HepG2 (cell line): ENCODE measurements around the gene NUDT17. TPM values are rescaled to one million over a fixed set of nuclear protein-coding genes. Genes with fewer than 3 reads are reported as not detected.
A peak's percentile ranks its signal among the peaks of the same experiment; 100 is the strongest.

Experiments
- AGO2 ChIP-seq: fragments of 200-400 bp; formaldehyde crosslinking; optimal IDR thresholded peaks from 2 replicates; pipeline ENCODE3; 2017; ENCODE audit warnings: mild to moderate bottlenecking, low read depth, low read length, moderate library complexity
- BRF2 ChIP-seq: sonication (generic); formaldehyde crosslinking; IDR thresholded peaks from 2 replicates; pipeline ENCODE4 v1.8.1; 2022; ENCODE audit warnings: mild to moderate bottlenecking, missing genetic modification reagents
- HMG20B ChIP-seq: conservative IDR thresholded peaks from 2 replicates; pipeline ENCODE4 v1.6.1; 2016; ENCODE audit warnings: missing genetic modification reagents, missing compliant biosample characterization
- KLF12 ChIP-seq: sonication (generic); formaldehyde crosslinking; IDR thresholded peaks from 2 replicates; pipeline ENCODE4 v1.4.0; 2020; ENCODE audit warnings: missing genetic modification reagents, borderline replicate concordance
- KMT2A ChIP-seq: sonication (generic); formaldehyde crosslinking; IDR thresholded peaks from 2 replicates; pipeline ENCODE4 v1.4.0; 2020; ENCODE audit warnings: missing genetic modification reagents
- MLLT10 ChIP-seq: sonication (generic); formaldehyde crosslinking; IDR thresholded peaks from 2 replicates; pipeline ENCODE4 v1.4.0; 2020; ENCODE audit warnings: missing genetic modification reagents
- NONO ChIP-seq, 2 experiments: fragments of 450-650 bp in 1 of 2; sonication (generic) in 1 of 2; formaldehyde crosslinking in 1 of 2; IDR thresholded peaks in 1 of 2; conservative IDR thresholded peaks in 1 of 2; 2 replicates each; pipeline versions ENCODE4 v1.6.1 to v1.8.0; 2017 to 2022; ENCODE audit warnings: mild to moderate bottlenecking in 1 of 2, missing genetic modification reagents in 1 of 2, moderate library complexity in 1 of 2
- NR3C1 ChIP-seq: sonication (generic); formaldehyde crosslinking; IDR thresholded peaks from 2 replicates; pipeline ENCODE4 v1.4.0; 2020; ENCODE audit warnings: missing genetic modification reagents
- PCBP2 ChIP-seq: fragments of 200-400 bp; formaldehyde crosslinking; optimal IDR thresholded peaks from 2 replicates; pipeline ENCODE3; 2018; ENCODE audit warnings: low read length, low read depth; ENCODE audit not compliant: poor library complexity, severe bottlenecking
- RNF2 ChIP-seq: fragments of 450-650 bp; conservative IDR thresholded peaks from 2 replicates; pipeline ENCODE4 v1.6.1; 2016; ENCODE audit warnings: low read depth
- SOX6 ChIP-seq, 2 experiments: fragments of 450-650 bp in 1 of 2; sonication (generic) in 1 of 2; formaldehyde crosslinking in 1 of 2; IDR thresholded peaks; 2 replicates each; pipeline versions ENCODE4 v1.4.0 to v1.6.1; 2017 to 2020; ENCODE audit warnings: antibody characterized with exemption in 1 of 2, mild to moderate bottlenecking in 1 of 2, missing genetic modification reagents in 1 of 2
- SRSF1 ChIP-seq: fragments of 200-400 bp; formaldehyde crosslinking; optimal IDR thresholded peaks from 2 replicates; pipeline ENCODE3; 2017; ENCODE audit warnings: mild to moderate bottlenecking, low read depth, low read length, moderate library complexity
- SSRP1 ChIP-seq: IDR thresholded peaks from 2 replicates; pipeline ENCODE4 v1.6.1; 2016; ENCODE audit warnings: control low read depth
- SYNCRIP ChIP-seq: fragments of 200-400 bp; formaldehyde crosslinking; IDR thresholded peaks from 2 replicates; pipeline ENCODE4 v1.6.1; 2018; ENCODE audit warnings: mild to moderate bottlenecking, low read depth, low read length; ENCODE audit not compliant: insufficient read depth
- TIGD3 ChIP-seq: sonication (generic); formaldehyde crosslinking; IDR thresholded peaks from 2 replicates; pipeline ENCODE4 v1.5.1; 2020; ENCODE audit warnings: mild to moderate bottlenecking, missing genetic modification reagents, borderline replicate concordance
- ZNF24 ChIP-seq: fragments of 450-650 bp; IDR thresholded peaks from 2 replicates; pipeline ENCODE4 v1.6.1; 2017; ENCODE audit warnings: antibody characterized with exemption, mild to moderate bottlenecking
- ZNF333 ChIP-seq: sonication (generic); formaldehyde crosslinking; IDR thresholded peaks from 2 replicates; pipeline ENCODE4 v1.4.0; 2020; ENCODE audit warnings: mild to moderate bottlenecking, missing genetic modification reagents, borderline replicate concordance
- ZNF343 ChIP-seq: sonication (generic); formaldehyde crosslinking; IDR thresholded peaks from 2 replicates; pipeline ENCODE4 v1.4.0; 2020; ENCODE audit warnings: mild to moderate bottlenecking, missing genetic modification reagents
- ZNF780A ChIP-seq: sonication (generic); formaldehyde crosslinking; IDR thresholded peaks from 2 replicates; pipeline ENCODE4 v1.8.0; 2022; ENCODE audit warnings: mild to moderate bottlenecking, missing genetic modification reagents, moderate library complexity
- ZNF788 ChIP-seq: sonication (generic); formaldehyde crosslinking; IDR thresholded peaks from 2 replicates; pipeline ENCODE4 v1.5.0; 2020; ENCODE audit warnings: mild to moderate bottlenecking, missing genetic modification reagents, borderline replicate concordance
- polyA plus RNA-seq, 8 experiments: library from polyadenylated mRNA; depleted of rRNA in 3 of 8; stranded (reverse) in 7 of 8; unstranded in 1 of 8; fragments of >200 nt; fragmentation: Illumina TruSeq in 4 of 8; extraction: Trizol in 4 of 8; gene quantifications; 2 replicates each; pipeline versions ENCODE4 v1.2.1 to v1.2.3, GENCODE V29; 2011 to 2016; ENCODE audit warnings: low read depth in 4 of 8, missing spikeins in 1 of 8, mixed read lengths in 1 of 8; ENCODE audit not compliant: insufficient read depth in 1 of 8
- total RNA-seq, 5 experiments: library from RNA; depleted of rRNA; stranded (reverse); fragments of >200 nt; fragmentation: Illumina TruSeq; extraction: Trizol; gene quantifications; 2 replicates each; pipeline ENCODE4 v1.2.3, GENCODE V29; 2016; ENCODE audit warnings: low read depth in 1 of 5
- TF ChIP-seq, protein P1 (sequence below): sonication (generic); formaldehyde crosslinking; IDR thresholded peaks from 2 replicates; pipeline ENCODE4 v1.4.0; 2020; ENCODE audit warnings: mild to moderate bottlenecking, missing genetic modification reagents

The NUDT17 gene
- total and polyA plus RNA-seq, 2 of the 13 experiments (the other 11 are each of a cell fraction or from before 2014, with no cell fraction given), result 2.6 to 5.8 TPM

DNA sequence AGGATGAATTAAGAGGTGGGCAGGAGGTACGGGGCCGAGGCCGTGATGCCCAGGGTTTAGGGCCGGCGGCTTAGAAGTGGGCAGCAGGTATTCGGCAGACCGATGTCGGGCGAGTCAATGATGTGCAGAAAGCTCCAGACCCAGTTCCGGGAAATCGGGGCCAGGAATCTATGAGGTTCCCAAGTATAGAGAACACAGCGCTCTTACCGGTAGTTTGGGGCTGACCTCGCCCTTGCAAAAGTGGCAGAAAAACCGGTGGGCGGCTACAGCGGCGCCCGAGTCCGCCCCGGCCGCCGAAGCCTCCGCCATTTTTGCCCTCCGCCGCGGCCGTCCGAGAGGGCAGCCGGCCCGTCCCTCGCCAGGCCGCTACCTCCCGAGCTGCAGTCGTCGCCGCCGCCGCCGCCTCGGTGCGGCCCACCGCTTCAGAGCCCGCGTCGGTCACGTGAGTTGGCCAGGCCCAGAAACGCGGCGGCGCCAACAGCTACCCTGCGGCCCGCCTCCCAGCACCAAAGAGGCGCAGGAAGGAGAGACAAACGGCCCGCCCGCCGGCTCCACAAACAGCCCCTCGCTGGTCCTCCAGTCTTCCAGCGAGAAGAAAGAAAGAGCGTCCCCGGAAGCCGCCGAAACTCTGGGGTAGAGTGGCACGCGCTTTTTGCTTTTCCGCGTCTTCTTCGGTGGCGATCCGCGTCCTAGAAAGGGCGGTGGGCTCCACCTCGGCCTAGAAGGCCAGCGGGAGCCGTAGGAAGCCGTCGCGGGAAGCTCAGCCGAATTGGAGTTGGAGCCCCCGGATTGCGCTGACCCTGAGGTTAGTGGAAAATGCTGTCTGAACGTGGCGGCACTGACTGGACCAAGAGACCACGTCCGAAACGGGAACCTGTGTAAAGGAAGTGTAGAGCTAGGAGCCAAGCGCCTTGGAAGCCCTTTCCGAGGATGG is 21.6 kb upstream of the NUDT17 start, which contains the start of the genes POLR3C and RNF115 (continued):
- TF ChIP-seq BRF2 (CRISPR knock-in tag) (no peak), ZNF24 (no peak), SSRP1 (no peak), PCBP2 (no peak), SYNCRIP (no peak), KLF12 (CRISPR knock-in tag) (peak; percentile 42; the same call in 1 of the 2 replicates), TIGD3 (CRISPR knock-in tag) (no peak), SRSF1 (no peak), ZNF343 (CRISPR knock-in tag) (0 out of 2 replicates have a peak, but pooled peaks have one; percentile 71), ZNF780A (CRISPR knock-in tag) (no peak), HMG20B (CRISPR knock-in tag) (no peak), MLLT10 (CRISPR knock-in tag) (no peak), SOX6 (IDR thresholded peaks at IDR 0.05) (no peak), SOX6 (CRISPR knock-in tag; IDR thresholded peaks at IDR 0.05) (peak; percentile 56), NONO (IDR thresholded peaks at IDR 0.05) (no peak), NONO (CRISPR knock-in tag; conservative IDR thresholded peaks at IDR 0.05) (peak; percentile 36; the same call in 1 of the 2 replicates), ZNF788 (CRISPR knock-in tag) (no peak; the same call in 1 of the 2 replicates), AGO2 (peak; percentile 40), RNF2 (no peak; the same call in 1 of the 2 replicates), ZNF333 (CRISPR knock-in tag) (no peak), KMT2A (CRISPR knock-in tag) (peak; percentile 94), NR3C1 (CRISPR knock-in tag) (no peak)
- TF ChIP-seq, protein P1, sequence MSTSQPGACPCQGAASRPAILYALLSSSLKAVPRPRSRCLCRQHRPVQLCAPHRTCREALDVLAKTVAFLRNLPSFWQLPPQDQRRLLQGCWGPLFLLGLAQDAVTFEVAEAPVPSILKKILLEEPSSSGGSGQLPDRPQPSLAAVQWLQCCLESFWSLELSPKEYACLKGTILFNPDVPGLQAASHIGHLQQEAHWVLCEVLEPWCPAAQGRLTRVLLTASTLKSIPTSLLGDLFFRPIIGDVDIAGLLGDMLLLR (CRISPR knock-in tag), result peak; percentile 63; the same call in 1 of the 2 replicates
